IMR-90 (cell line): ENCODE measurements around the gene DCAF6. TPM values are rescaled to one million over a fixed set of nuclear protein-coding genes. Genes with fewer than 3 reads are reported as not detected.

Source experiments
- ATAC-seq: fragments of 200-7000 bp; cut with Tn5 transposase; 2 replicates; pipeline ENCODE4 v1.9.1; 2020; ENCODE audit warnings: low read depth, mild to moderate bottlenecking, moderate library complexity
- BruUV-seq: library from RNA; stranded (reverse); fragments of 400-500 nt; replicated peaks from 2 replicates; lab custom pipeline; 2021; lab: Mats Ljungman, UMichigan
- CTCF ChIA-PET: fragments of 300-600 bp; formaldehyde crosslinking; extraction: SDS; loops from one replicate; lab custom pipeline; 2021; ENCODE audit warnings: antibody characterized with exemption; lab: Yijun Ruan, JAX
- POLR2A ChIA-PET: fragments of 300-600 bp; sonication (Branson Sonifier 250); formaldehyde crosslinking; loops from one replicate; lab custom pipeline; 2022; ENCODE audit warnings: antibody characterized with exemption; ENCODE audit not compliant: unreplicated experiment; lab: Charles Lee
- DNase-seq: peaks from one replicate; pipeline ENCODE4 v3.0.0; 2013
- H2AFZ ChIP-seq: replicated peaks from 2 replicates; pipeline ENCODE3; 2013; ENCODE audit warnings: low read length, mild to moderate bottlenecking; ENCODE audit not compliant: poor library complexity
- H2AK5ac ChIP-seq: 2 replicates; pipeline ENCODE4 v1.6.1; 2013; ENCODE audit warnings: low read depth, low read length, inconsistent platforms
- H2AK9ac ChIP-seq: replicated peaks from 2 replicates; pipeline ENCODE3; 2013; ENCODE audit warnings: mild to moderate bottlenecking, low read depth, low read length, moderate library complexity; ENCODE audit not compliant: poor library complexity
- H2BK120ac ChIP-seq: 2 replicates; pipeline ENCODE4 v1.6.1; 2013; ENCODE audit warnings: low read depth, low read length, inconsistent platforms
- H2BK15ac ChIP-seq: 3 replicates; pipeline ENCODE4 v1.6.1; 2013; ENCODE audit warnings: low read depth, low read length, inconsistent platforms
- H2BK20ac ChIP-seq: 2 replicates; pipeline ENCODE4 v1.6.1; 2013; ENCODE audit warnings: low read depth, mild to moderate bottlenecking, inconsistent platforms, low read length, moderate library complexity
- H2BK5ac ChIP-seq: 2 replicates; pipeline ENCODE4 v1.6.1; 2013; ENCODE audit warnings: mild to moderate bottlenecking, low read depth, low read length, inconsistent platforms; ENCODE audit not compliant: poor library complexity, severe bottlenecking
- H3K14ac ChIP-seq: replicated peaks from 2 replicates; pipeline ENCODE4 v1.6.1; 2013; ENCODE audit warnings: low read depth, low read length, inconsistent platforms
- H3K18ac ChIP-seq: 2 replicates; pipeline ENCODE4 v1.6.1; 2013; ENCODE audit warnings: low read depth, low read length, control low read depth
- H3K23ac ChIP-seq: 2 replicates; pipeline ENCODE4 v1.6.1; 2013; ENCODE audit warnings: low read depth, low read length, inconsistent platforms
- H3K27ac ChIP-seq: 2 replicates; pipeline ENCODE4 v1.5.1; 2013; ENCODE audit warnings: mild to moderate bottlenecking, control low read depth, low read length; ENCODE audit not compliant: insufficient read depth
- H3K27me3 ChIP-seq: 2 replicates; pipeline ENCODE4 v1.6.1; 2013; ENCODE audit warnings: low read length; ENCODE audit not compliant: control insufficient read depth, insufficient read depth
- H3K36me3 ChIP-seq: 2 replicates; pipeline ENCODE4 v1.6.1; 2013; ENCODE audit warnings: low read length, mixed read lengths; ENCODE audit not compliant: control insufficient read depth, insufficient read depth
- H3K4ac ChIP-seq: 2 replicates; pipeline ENCODE4 v1.6.1; 2013; ENCODE audit warnings: low read depth, low read length, inconsistent platforms
- H3K4me1 ChIP-seq: 2 replicates; pipeline ENCODE4 v1.6.1; 2013; ENCODE audit warnings: low read length, mixed read lengths; ENCODE audit not compliant: control insufficient read depth, insufficient read depth
- H3K4me2 ChIP-seq: 2 replicates; pipeline ENCODE4 v1.6.1; 2013; ENCODE audit warnings: low read depth, mild to moderate bottlenecking, control low read depth, low read length, moderate library complexity
- H3K4me3 ChIP-seq: 2 replicates; pipeline ENCODE4 v1.5.1; 2013; ENCODE audit warnings: low read depth, mild to moderate bottlenecking, control low read depth, low read length, moderate library complexity; ENCODE audit not compliant: insufficient read depth
- H3K56ac ChIP-seq: 2 replicates; pipeline ENCODE4 v1.6.1; 2013; ENCODE audit warnings: low read length, inconsistent platforms; ENCODE audit not compliant: insufficient read depth; ENCODE audit errors: extremely low read depth
- H3K79me1 ChIP-seq, 2 experiments: 2 replicates each; pipeline ENCODE4 v1.6.1; 2013; ENCODE audit warnings: low read length in 2 of 2, inconsistent platforms in 1 of 2, low read depth in 1 of 2
- H3K9ac ChIP-seq: 2 replicates; pipeline ENCODE4 v1.6.1; 2013; ENCODE audit warnings: low read depth, low read length, control low read depth
- H3K9me1 ChIP-seq: 2 replicates; pipeline ENCODE4 v1.6.1; 2013; ENCODE audit warnings: low read length, inconsistent platforms; ENCODE audit not compliant: insufficient read depth
- H3K9me3 ChIP-seq: 2 replicates; pipeline ENCODE4 v1.6.1; 2013; ENCODE audit warnings: low read length; ENCODE audit not compliant: control insufficient read depth, insufficient read depth
- H4K20me1 ChIP-seq: 2 replicates; pipeline ENCODE4 v1.6.1; 2013; ENCODE audit warnings: low read length, inconsistent platforms; ENCODE audit not compliant: insufficient read depth
- H4K5ac ChIP-seq: 2 replicates; pipeline ENCODE4 v1.6.1; 2013; ENCODE audit warnings: mild to moderate bottlenecking, low read depth, low read length, control low read depth
- H4K8ac ChIP-seq, 2 experiments: 2 replicates each; pipeline ENCODE4 v1.6.1; 2013; ENCODE audit warnings: low read depth in 2 of 2, low read length in 2 of 2, control low read depth in 1 of 2, inconsistent platforms in 1 of 2
- H4K91ac ChIP-seq: 2 replicates; pipeline ENCODE4 v1.6.1; 2013; ENCODE audit warnings: low read depth, low read length, inconsistent platforms; ENCODE audit not compliant: insufficient read depth
- FOS ChIP-seq: fragments of 150-350 bp; IDR thresholded peaks from 2 replicates; pipeline ENCODE4 v1.6.1; 2016; ENCODE audit warnings: low read depth, low read length
- RCOR1 ChIP-seq: IDR thresholded peaks from 2 replicates; pipeline ENCODE4 v1.6.1; 2012; ENCODE audit warnings: mild to moderate bottlenecking, low read length, improper control_type of control experiment; ENCODE audit not compliant: insufficient replicate concordance
- WGBS, 2 experiments: methylation state at CpG; one replicate each; pipeline versions ENCODE4 v1.1.5 to v1.1.7; 2013; ENCODE audit warnings: missing lambda C conversion rate in 2 of 2; ENCODE audit not compliant: insufficient read length in 1 of 2; ENCODE audit errors: extremely low coverage in 2 of 2; 5-methylcytosine and 5-hydroxymethylcytosine counted together
- dilution Hi-C: fragments of 300-500 bp; cut with HindIII; formaldehyde crosslinking; loops from one replicate; pipeline ENCODE4 v1.14.3; 2018; ENCODE audit warnings: low sequenced_read_pairs; ENCODE audit not compliant: unreplicated experiment
- in situ Hi-C: fragments of 300-500 bp; cut with MboI; formaldehyde crosslinking; loops from 3 replicates; pipeline ENCODE4 v1.14.3; 2019; ENCODE audit warnings: low sequenced_read_pairs, inconsistent platforms, mixed read lengths
- intact Hi-C: fragments of 100-400 bp; cut with micrococcal nuclease; formaldehyde crosslinking; loops from 2 replicates; pipeline ENCODE4 v1.10.0; 2022
- polyA plus RNA-seq, 3 experiments: library from polyadenylated mRNA; depleted of rRNA; stranded (reverse); fragments of >200 nt; gene quantifications; 2 replicates each; pipeline ENCODE4 v1.2.3, GENCODE V29; 2012; ENCODE audit warnings: low replicate concordance in 1 of 3
- total RNA-seq: library from RNA; depleted of rRNA; stranded (reverse); fragments of >200 nt; gene quantifications from 2 replicates; pipeline ENCODE4 v1.2.3, GENCODE V29; 2012

Gene DCAF6
- total and polyA plus RNA-seq, 2 of the 4 experiments (the other 2 are of a cell fraction) = 60.4 to 88.7 TPM

DNA sequence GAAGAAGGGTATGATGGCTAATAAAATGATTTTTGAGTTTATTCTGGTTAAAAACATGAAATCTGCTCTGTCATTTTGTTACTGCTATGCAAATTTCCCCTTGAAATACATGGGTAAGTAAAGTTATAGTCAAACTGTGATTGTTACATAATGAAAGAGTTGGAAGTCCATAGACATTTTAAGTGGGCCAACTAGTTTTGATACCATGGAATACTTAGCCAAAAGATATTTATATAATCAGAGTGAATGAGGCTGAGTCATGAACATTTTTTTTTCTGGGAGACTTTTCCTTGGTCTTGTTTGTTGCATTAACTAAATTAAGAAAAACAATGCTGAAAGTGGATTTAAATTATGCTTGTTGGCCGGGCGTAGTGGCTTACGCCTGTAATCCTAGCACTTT is 58.6 kb downstream of the DCAF6 start:
- no peaks in the 10 kb centered on the region for H3K9me3 ChIP-seq
- no peaks in the 10 kb centered on the region for H4K20me1 ChIP-seq
- no peak overlapping the region for H3K9ac ChIP-seq
- no peak overlapping the region for H2AK5ac ChIP-seq
- no peak overlapping the region for H4K8ac ChIP-seq
- no peak overlapping the region for H4K91ac ChIP-seq
- in situ Hi-C loops = no loop called here
- no peak overlapping the region for H3K4ac ChIP-seq
- peaks cover 10% of the 10 kb centered on the region for H3K36me3 ChIP-seq
- H3K23ac ChIP-seq = no peak overlapping the region
- no peak overlapping the region for H3K56ac ChIP-seq
- ATAC-seq (peak; percentile 78), DNase-seq (peak; percentile 52)
- H2BK5ac ChIP-seq = no peak overlapping the region
- no peak overlapping the region for H2BK20ac ChIP-seq
- dilution Hi-C loops = no loop called here
- H4K5ac ChIP-seq = no peak overlapping the region
- no peaks in the 10 kb centered on the region for H3K4me1 ChIP-seq
- no peak overlapping the region for H3K27ac ChIP-seq
- ChIA-PET POLR2A (no interaction called here), CTCF (interaction anchor here (1.0 kb wide), 1 partner anchor 87 kb away, joined by 3 read pairs; no protein-coding TSS in a partner anchor)
- intact Hi-C loops = no loop called here
- no peaks in the 10 kb centered on the region for H3K27me3 ChIP-seq
- TF ChIP-seq FOS (peak; percentile 28; the same call in 1 of the 2 replicates), RCOR1 (no peak)
- no peak overlapping the region for H2AFZ ChIP-seq
- H3K9me1 ChIP-seq = no peaks in the 10 kb centered on the region; the same call in none of the 2 replicates
- no peak overlapping the region for H3K18ac ChIP-seq
- BruUV-seq = no TSS peak
- H2BK120ac ChIP-seq = no peak overlapping the region
- WGBS, 2 experiments = no CpG with 5 or more reads among the region's 3 CpGs
- H2BK15ac ChIP-seq = no peak overlapping the region
- H3K4me2 ChIP-seq = no peak overlapping the region
- no peak overlapping the region for H2AK9ac ChIP-seq
- H3K79me1 ChIP-seq = peaks cover 11 to 18% of the 10 kb centered on the region in 2 experiments; a peak in 3 of 4 replicates
- no peak overlapping the region for H3K4me3 ChIP-seq
- H3K14ac ChIP-seq = no peak overlapping the region
